Transverse colon (tissue), 4 donors: ENCODE data around the gene PLP2. TPM values are rescaled to one million over a fixed set of nuclear protein-coding genes. Genes with fewer than 3 reads are reported as not detected.

Experiments used
- DNase-seq: peaks from one replicate; pipeline ENCODE4 v3.0.0-alpha.2; 2019
- H3K27ac ChIP-seq, 4 donors: fragments of 200-600 bp; sonication (generic); 2 replicates each; pipeline ENCODE4 v1.5.1; 2016 to 2018; ENCODE audit warnings: inconsistent platforms in 4 of 4
- H3K27me3 ChIP-seq: fragments of 200-600 bp; sonication (generic); 2 replicates; pipeline ENCODE4 v1.5.1; 2017; ENCODE audit warnings: inconsistent platforms
- H3K36me3 ChIP-seq, 4 donors: fragments of 200-600 bp; sonication (generic); 2 replicates each; pipeline ENCODE4 v1.5.1; 2017 to 2019; ENCODE audit warnings: inconsistent platforms in 4 of 4
- H3K4me1 ChIP-seq, 4 donors: fragments of 200-600 bp; sonication (generic); 2 replicates each; pipeline ENCODE4 v1.5.1; 2017 to 2020; ENCODE audit warnings: inconsistent platforms in 4 of 4
- H3K4me3 ChIP-seq, 4 donors: fragments of 200-600 bp; sonication (generic); 1 replicate in 1 of 4; 2 replicates in 3 of 4; pipeline versions ENCODE4 v1.5.1 to v1.6.1; 2017 to 2019; ENCODE audit warnings: inconsistent platforms in 4 of 4
- H3K9me3 ChIP-seq, 2 donors: fragments of 200-600 bp; sonication (generic); 2 replicates each; pipeline ENCODE4 v1.5.1; 2017 to 2019; ENCODE audit warnings: inconsistent platforms in 2 of 2
- EP300 ChIP-seq: sonication (generic); formaldehyde crosslinking; IDR thresholded peaks from one replicate; pipeline ENCODE4 v1.6.1; 2017; ENCODE audit warnings: antibody characterized with exemption, low read depth
- POLR2A ChIP-seq: fragments of 450-650 bp; IDR thresholded peaks from one replicate; pipeline ENCODE4 v1.6.1; 2016; ENCODE audit warnings: antibody characterized with exemption, mild to moderate bottlenecking, moderate library complexity
- POLR2AphosphoS5 ChIP-seq, 3 donors: sonication (generic); formaldehyde crosslinking; IDR thresholded peaks; one replicate each; pipeline ENCODE4 v1.6.1; 2016; ENCODE audit warnings: antibody characterized with exemption in 3 of 3
- WGBS, 2 donors: methylation state at CpG; one replicate each; pipeline ENCODE4 v1.1.5; 2018; ENCODE audit warnings: low coverage in 1 of 2; 5-methylcytosine and 5-hydroxymethylcytosine counted together
- in situ Hi-C, 4 donors: fragments of 200-750 bp; cut with MboI; loops; one replicate each; pipeline versions ENCODE4 v1.15.0 to v1.15.1; 2017; ENCODE audit warnings: low sequenced_read_pairs in 3 of 4, low pct_ligation_motif_present in 1 of 4, low pct_unique_long_range_greater_than_20kb in 1 of 4
- intact Hi-C: fragments of 100-400 bp; cut with DNase I; formaldehyde crosslinking; loops from one replicate; pipeline ENCODE4 v1.15.1; 2023; ENCODE audit warnings: low total_unique reads
- total RNA-seq, 4 donors: library from RNA; depleted of rRNA; stranded (reverse); fragments of >200 nt; gene quantifications; one replicate each; pipeline ENCODE4 v1.1.0, GENCODE V29; 2016
- TF ChIP-seq, protein P1 (sequence below), 5 experiments: fragments of 200-600 bp in 3 of 5; fragments of 450-650 bp in 2 of 5; sonication (generic) in 3 of 5; IDR thresholded peaks; 1 replicate in 2 of 5; 2 replicates in 3 of 5; pipeline ENCODE4 v1.5.1; 2016 to 2017; ENCODE audit warnings: antibody characterized with exemption in 5 of 5, inconsistent platforms in 3 of 5, mild to moderate bottlenecking in 2 of 5, moderate library complexity in 1 of 5

The PLP2 gene
- total RNA-seq, 4 donors from 2014 or later, result 31.0 to 60.3 (median 43.2) TPM

DNA sequence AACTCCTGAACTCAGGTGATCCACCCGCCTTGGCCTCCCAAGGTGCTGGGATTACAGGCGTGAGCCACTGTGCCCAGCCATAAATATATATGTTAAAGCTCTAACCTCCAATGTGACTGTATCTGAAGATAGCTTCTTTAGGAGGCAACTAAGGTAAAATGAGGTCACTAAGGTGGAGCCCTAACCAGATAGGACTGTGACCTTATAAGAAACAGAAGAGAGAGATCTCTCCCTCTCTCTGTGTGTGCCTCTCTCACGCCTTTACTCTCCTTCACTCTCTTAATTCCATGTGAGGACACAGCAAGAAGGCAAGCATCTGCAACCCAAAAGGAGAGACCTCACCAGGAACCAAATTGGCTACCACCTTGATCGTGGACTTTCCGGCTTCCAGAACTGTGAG lies 10.1 kb upstream of the PLP2 start:
- DNase-seq, result no peak
- in situ Hi-C loops (no loop called here), intact Hi-C loops (no loop called here)
- H3K36me3 ChIP-seq, result no peaks in the 10 kb centered on the region
- WGBS, 2 donors, result 84 to 100% methylated on average over 3 to 5 of the region's 5 CpGs
- no peaks in the 10 kb centered on the region for H3K9me3 ChIP-seq
- no peak overlapping the region for H3K4me3 ChIP-seq
- H3K27me3 ChIP-seq, result no peaks in the 10 kb centered on the region
- TF ChIP-seq, protein P1, sequence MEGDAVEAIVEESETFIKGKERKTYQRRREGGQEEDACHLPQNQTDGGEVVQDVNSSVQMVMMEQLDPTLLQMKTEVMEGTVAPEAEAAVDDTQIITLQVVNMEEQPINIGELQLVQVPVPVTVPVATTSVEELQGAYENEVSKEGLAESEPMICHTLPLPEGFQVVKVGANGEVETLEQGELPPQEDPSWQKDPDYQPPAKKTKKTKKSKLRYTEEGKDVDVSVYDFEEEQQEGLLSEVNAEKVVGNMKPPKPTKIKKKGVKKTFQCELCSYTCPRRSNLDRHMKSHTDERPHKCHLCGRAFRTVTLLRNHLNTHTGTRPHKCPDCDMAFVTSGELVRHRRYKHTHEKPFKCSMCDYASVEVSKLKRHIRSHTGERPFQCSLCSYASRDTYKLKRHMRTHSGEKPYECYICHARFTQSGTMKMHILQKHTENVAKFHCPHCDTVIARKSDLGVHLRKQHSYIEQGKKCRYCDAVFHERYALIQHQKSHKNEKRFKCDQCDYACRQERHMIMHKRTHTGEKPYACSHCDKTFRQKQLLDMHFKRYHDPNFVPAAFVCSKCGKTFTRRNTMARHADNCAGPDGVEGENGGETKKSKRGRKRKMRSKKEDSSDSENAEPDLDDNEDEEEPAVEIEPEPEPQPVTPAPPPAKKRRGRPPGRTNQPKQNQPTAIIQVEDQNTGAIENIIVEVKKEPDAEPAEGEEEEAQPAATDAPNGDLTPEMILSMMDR (IDR thresholded peaks at IDR 0.05), result no peak
- no peak for TF ChIP-seq POLR2AphosphoS5 (IDR thresholded peaks at IDR 0.05)
- TF ChIP-seq POLR2A, result no peak
- no peak for TF ChIP-seq EP300
- peaks cover 0 to 5% (median 1%) of the 10 kb centered on the region in 4 donors for H3K4me1 ChIP-seq
- H3K27ac ChIP-seq, result peak overlapping the region in 3 of 4 donors; percentile 34 to 52 (median 51)

DNA sequence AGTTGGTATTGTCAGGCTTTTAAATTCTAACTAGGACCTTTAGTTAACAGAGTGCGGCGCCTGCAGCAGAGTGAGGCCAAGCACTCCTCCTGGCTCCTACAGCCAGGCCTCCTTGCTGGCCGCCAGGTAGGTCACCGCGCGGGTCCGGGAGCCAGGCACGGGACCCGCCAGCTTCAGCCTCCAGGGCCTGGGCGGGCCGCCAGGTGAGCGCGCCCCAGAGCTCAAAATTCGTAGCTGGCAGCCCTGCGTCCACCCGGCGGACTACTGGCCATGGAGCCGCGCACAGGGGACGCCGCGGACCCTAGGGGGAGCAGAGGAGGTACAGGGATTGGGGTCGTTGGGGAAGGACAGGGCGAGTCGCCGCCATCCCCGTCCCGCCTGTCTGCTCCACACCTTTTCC lies 9.1 kb upstream of the PLP2 start, which contains the start of gene MAGIX:
TSS of gene MAGIX (plus strand) at position 139 of the 400 bp plus-strand sequence. CDS start at position 271, 132 bp downstream.
- H3K4me1 ChIP-seq, result peaks cover 0 to 12% (median 5%) of the 10 kb centered on the region in 4 donors
- H3K9me3 ChIP-seq, result no peaks in the 10 kb centered on the region
- WGBS, 2 donors, result 83% methylated on average over 20 of the region's 28 CpGs; no CpG with 5 or more reads in 1 of the 2 donors
- H3K27me3 ChIP-seq, result no peaks in the 10 kb centered on the region
- peak within 1 kb of the TSS; percentile 93 to 95 (median 94) for H3K27ac ChIP-seq
- DNase-seq, result no peak
- no peak for TF ChIP-seq POLR2A
- TF ChIP-seq EP300, result no peak
- TF ChIP-seq POLR2AphosphoS5 (IDR thresholded peaks at IDR 0.05), result no peak
- TF ChIP-seq, protein P1 (IDR thresholded peaks at IDR 0.05), result no peak
- no peaks in the 10 kb centered on the region for H3K36me3 ChIP-seq
- in situ Hi-C loops (no loop called here), intact Hi-C loops (no loop called here)
- peak within 1 kb of the TSS in 3 of 4 donors; percentile 32 to 51 (median 34) for H3K4me3 ChIP-seq

DNA sequence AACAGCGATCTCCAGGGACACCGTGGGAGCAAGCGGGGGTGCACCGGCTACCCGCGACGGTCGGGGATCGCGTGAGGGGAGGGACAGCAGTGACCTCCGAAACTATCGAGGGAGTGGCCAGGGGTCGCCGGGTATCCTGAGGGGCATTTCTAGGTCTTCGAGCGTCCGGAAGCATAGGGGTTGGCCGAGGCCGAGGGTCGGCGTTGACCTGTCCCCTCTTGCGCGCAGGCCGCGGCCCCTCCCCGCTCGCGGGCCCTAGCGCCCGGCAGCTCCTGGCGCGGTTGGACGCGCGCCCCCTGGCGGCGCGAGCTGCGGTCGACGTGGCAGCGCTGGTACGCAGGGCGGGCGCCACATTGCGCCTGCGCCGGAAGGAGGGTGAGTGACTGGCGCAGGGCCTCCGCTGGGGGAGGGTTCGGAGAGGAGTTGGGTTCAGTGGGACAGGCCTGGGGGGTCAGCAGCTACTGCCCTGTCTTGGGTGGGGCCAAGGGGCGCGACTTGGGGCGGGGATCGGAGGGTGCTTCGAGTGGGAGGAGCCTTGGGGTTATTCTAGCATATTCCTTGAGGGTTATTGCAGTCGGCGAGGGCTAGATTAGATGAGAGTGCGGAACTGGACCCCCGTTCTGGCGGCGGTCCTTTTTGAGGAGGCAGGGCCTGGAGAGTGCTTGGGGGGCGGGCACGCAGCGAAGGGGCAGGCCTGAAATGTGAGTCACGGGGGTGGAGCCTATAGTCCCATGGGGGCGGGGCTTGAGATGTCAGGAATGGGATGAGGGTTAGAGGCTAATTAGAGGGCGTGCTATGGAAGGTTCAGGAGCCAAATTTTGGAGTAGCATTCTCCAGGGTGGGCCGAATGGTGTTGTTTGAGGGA lies 7.9 kb upstream of the PLP2 start:
- H3K4me3 ChIP-seq, result peak overlapping the region in 3 of 4 donors; percentile 32 to 51 (median 34)
- in situ Hi-C loops (no loop called here), intact Hi-C loops (no loop called here)
- no peaks in the 10 kb centered on the region for H3K9me3 ChIP-seq
- H3K27ac ChIP-seq, result peak overlapping the region; percentile 93 to 95 (median 94)
- DNase-seq, result peak; percentile 88
- 40% methylated on average over 63 of the region's 69 CpGs; no CpG with 5 or more reads in 1 of the 2 donors for WGBS, 2 donors
- TF ChIP-seq POLR2A (no peak), POLR2AphosphoS5 (IDR thresholded peaks at IDR 0.05) (peak in 2 of 3 donors; percentile 46 to 54), EP300 (no peak)
- TF ChIP-seq, protein P1 (IDR thresholded peaks at IDR 0.05), result peak; percentile 46 to 78 (median 59)
- peaks cover 0 to 18% (median 7%) of the 10 kb centered on the region in 4 donors for H3K4me1 ChIP-seq
- H3K27me3 ChIP-seq, result no peaks in the 10 kb centered on the region
- no peaks in the 10 kb centered on the region for H3K36me3 ChIP-seq

DNA sequence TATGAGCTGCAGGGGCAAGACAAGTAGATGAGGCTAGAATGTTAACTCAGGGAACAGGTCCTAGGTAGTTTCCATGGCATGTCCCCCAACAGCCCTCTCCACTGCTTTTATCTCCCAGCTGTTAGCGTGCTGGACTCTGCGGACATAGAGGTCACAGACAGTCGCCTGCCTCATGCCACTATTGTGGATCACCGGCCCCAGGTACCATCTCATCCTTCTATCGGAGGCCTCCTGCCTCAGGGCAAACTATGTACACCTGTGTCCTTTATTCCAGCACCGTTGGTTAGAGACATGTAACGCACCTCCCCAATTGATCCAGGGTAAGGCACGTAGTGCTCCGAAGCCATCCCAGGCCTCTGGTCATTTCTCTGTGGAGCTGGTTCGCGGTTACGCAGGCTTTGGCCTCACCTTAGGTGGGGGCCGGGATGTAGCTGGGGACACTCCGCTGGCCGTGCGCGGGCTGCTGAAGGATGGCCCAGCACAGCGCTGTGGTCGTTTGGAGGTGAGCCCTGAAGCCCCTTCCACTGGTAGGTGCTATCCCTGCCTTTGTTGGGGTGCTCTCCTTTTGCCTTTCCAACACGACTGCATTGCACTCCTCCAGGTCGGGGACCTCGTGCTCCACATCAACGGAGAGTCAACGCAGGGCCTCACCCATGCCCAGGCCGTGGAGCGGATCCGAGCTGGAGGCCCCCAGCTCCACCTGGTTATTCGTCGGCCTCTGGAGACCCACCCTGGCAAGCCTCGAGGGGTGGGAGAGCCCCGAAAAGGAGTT lies 6.9 kb upstream of the PLP2 start:
- Histone ChIP-seq H3K27ac (peak overlapping the region; percentile 93 to 95 (median 94)), H3K9me3 (no peaks in the 10 kb centered on the region), H3K4me3 (no peak overlapping the region), H3K4me1 (peaks cover 0 to 18% (median 7%) of the 10 kb centered on the region in 4 donors), H3K27me3 (no peaks in the 10 kb centered on the region), H3K36me3 (no peaks in the 10 kb centered on the region)
- intact Hi-C loops (no loop called here), in situ Hi-C loops (no loop called here)
- 84% methylated on average over 28 of the region's 31 CpGs; no CpG with 5 or more reads in 1 of the 2 donors for WGBS, 2 donors
- no peak for DNase-seq
- no peak for TF ChIP-seq EP300
- TF ChIP-seq, protein P1 (IDR thresholded peaks at IDR 0.05), result no peak
- no peak for TF ChIP-seq POLR2A
- no peak for TF ChIP-seq POLR2AphosphoS5 (IDR thresholded peaks at IDR 0.05)
